ENCODE measurements around the gene PLD1.
"Not testable (repeated sequence)": the region's sequence is repeated elsewhere in the genome, so short reads cannot be mapped to it uniquely, and the experiment has no call there.

PLD1 gene

GRCh38 chr3:171584100-171584499, 226.2 kb downstream of the PLD1 start:
- in situ Hi-C loops (cut with HindIII; ENCODE audit: low sequenced_read_pairs): no loop called here

DNA sequence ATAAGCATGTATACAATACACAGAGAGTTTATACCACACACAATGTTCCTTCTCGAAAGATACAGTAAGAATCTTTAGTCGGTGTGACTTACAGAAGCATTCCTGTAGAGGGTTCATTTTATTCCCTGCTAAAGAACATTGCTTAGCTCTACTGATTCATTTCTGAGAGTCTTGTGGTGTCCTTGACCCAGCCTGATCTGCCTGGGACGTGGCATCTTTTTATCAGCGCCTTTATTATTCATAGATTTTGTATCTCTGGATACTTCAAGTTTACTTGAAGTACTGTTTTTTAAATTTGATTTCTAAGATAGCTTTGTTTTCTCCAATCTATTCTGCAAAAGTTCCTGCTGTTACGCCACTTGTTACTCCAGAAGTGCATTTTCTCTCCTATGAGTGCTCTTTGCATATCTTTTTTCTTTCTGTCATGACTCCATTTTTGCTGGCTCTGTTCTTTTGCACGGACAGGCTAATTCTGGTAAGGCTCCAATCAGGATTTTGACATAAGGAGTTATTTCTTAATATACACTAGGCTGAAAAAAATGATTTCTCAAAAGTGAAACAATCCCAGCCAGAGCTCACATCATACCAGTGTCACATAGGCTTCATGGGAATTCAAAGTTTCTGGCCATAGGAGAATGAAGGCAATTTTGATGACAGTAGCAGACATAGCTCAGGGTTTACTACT, 235.6 kb downstream of the PLD1 start:
- in situ Hi-C loops (cut with HindIII; ENCODE audit: low sequenced_read_pairs): no loop called here

GRCh38 chr3:171569571-171570132, 240.6 kb downstream of the PLD1 start:
- in situ Hi-C loops (cut with HindIII; ENCODE audit: low sequenced_read_pairs): no loop called here

GRCh38 chr3:171568766-171569165, 241.5 kb downstream of the PLD1 start:
- in situ Hi-C loops (cut with HindIII; ENCODE audit: low sequenced_read_pairs): no loop called here

- in situ Hi-C loops (cut with HindIII; ENCODE audit: low sequenced_read_pairs): no loop called here
Measured at GRCh38 chr3:171566803-171567422, 243.4 kb downstream of the PLD1 start.

- in situ Hi-C loops (cut with HindIII; ENCODE audit: low sequenced_read_pairs): no loop called here
Measured at GRCh38 chr3:171565481-171566058, 244.7 kb downstream of the PLD1 start.

- in situ Hi-C loops (cut with HindIII; ENCODE audit: low sequenced_read_pairs): no loop called here
Measured at GRCh38 chr3:171564748-171565480, 245.4 kb downstream of the PLD1 start.

DNA sequence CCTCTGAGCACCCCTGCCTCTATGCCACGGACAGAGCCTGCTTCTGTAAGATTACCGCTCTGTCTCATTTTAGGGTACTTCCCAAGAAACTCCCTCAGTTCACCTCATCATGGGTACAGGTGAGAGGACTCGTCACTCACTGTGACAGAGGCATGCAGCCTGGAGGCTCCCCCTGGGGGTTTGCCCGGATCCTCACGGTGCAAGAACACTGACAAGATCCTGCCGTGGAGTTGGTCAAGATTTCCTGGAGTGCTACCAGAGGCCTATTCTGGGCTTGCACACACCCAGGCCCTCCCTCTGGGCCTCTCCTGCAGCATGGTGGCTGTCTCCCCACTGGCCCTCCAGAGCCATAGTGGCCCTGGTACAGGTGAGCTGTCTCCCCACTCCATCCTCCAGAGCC, 247.0 kb downstream of the PLD1 start:
- in situ Hi-C loops (cut with HindIII; ENCODE audit: low sequenced_read_pairs): no loop called here

DNA sequence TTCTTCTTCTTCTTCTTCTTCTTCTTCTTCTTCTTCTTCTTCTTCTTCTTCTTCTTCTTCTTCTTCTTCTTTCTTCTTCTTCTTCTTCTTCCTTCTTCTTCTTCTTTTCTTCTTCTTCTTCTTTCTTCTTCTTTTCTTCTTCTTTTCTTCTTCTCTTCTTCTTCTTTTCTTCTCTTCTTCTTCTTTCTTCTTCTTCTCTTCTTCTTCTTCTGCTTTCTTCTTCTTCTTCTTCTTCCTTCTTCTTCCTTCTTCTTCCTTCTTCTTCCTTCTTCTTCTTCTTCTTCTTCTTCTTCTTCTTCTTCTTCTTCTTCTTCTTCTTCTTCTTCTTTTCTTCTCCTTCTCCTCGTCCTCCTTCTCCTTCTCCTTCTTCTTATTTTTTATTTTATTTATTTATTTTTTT, 247.8 kb downstream of the PLD1 start:
- in situ Hi-C loops (cut with HindIII; ENCODE audit: low sequenced_read_pairs): not testable (repeated sequence)

DNA sequence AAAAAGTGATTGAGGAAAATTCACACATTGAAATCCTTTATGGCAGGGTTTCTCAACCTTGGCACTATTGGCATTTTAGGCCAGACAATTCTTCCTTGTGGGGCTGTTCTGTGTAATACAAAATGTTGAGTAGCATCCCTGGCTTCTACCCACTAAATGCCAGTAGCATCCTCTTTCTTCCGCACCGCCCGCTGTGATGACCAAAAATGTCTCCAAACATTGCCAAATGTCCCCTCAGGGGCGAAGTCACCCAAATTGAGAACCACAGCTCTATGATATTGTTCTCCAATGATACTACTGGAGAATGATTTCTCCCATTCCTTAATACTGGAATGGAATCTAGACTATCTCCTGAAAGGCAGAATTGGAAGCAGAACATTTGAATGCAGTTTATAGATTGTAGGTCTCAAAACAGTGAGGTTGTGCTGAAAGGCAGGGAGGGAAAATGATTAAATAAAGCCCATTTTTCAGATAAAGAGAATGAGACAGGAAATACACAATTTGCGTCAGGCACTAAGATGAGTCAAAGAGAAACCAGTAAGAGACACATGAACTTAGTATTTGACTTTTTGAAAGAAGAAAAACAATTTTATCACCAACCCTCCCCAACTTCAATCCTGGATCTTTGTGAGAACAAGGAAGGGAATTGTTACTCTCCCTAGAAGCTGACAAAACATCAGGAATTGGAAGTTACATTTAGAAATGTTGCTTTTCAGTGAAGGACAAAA, 248.5 kb downstream of the PLD1 start:
- in situ Hi-C loops (cut with HindIII; ENCODE audit: low sequenced_read_pairs): no loop called here

GRCh38 chr3:171559586-171559985, 250.7 kb downstream of the PLD1 start:
- in situ Hi-C loops (cut with HindIII; ENCODE audit: low sequenced_read_pairs): loop anchor here (5.0 to 10.0 kb wide), 2 partner anchors 37 to 375 kb away; no protein-coding TSS in a partner anchor

- in situ Hi-C loops (cut with HindIII; ENCODE audit: low sequenced_read_pairs): loop anchor here (5.0 to 10.0 kb wide), 2 partner anchors 36 to 373 kb away; no protein-coding TSS in a partner anchor
Measured at GRCh38 chr3:171558188-171558696, 252.0 kb downstream of the PLD1 start.

GRCh38 chr3:171557173-171557572, 253.1 kb downstream of the PLD1 start:
- in situ Hi-C loops (cut with HindIII; ENCODE audit: low sequenced_read_pairs): loop anchor here (5.0 to 10.0 kb wide), 2 partner anchors 35 to 372 kb away; no protein-coding TSS in a partner anchor

GRCh38 chr3:171556574-171557145, 253.6 kb downstream of the PLD1 start:
- in situ Hi-C loops (cut with HindIII; ENCODE audit: low sequenced_read_pairs): loop anchor here (5.0 to 10.0 kb wide), 2 partner anchors 34 to 372 kb away; no protein-coding TSS in a partner anchor

GRCh38 chr3:171556148-171556547, 254.1 kb downstream of the PLD1 start:
- in situ Hi-C loops (cut with HindIII; ENCODE audit: low sequenced_read_pairs): loop anchor here (5.0 to 10.0 kb wide), 2 partner anchors 34 to 371 kb away; no protein-coding TSS in a partner anchor

DNA sequence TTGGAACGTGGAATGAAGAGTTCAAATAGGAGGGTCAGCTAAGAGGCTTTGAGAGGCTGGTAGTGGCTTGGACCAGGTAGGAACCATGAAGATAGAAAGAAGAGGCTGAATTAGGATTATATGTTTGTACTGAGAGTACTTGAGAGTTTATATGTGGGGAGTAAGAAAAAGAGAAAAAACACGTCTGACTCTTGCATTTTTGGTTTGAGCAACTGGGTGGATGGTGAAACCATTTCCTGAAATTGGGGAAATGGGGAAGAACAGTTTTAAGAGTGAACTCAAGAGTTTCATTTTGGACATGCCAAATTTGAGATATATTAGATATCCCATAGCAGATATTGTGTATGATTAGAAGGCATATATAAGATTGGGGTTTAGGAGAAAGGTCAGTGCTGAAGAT, 257.2 kb downstream of the PLD1 start:
- in situ Hi-C loops (cut with HindIII; ENCODE audit: low sequenced_read_pairs): loop anchor here (10.0 kb wide), 1 partner anchor 368 kb away; no protein-coding TSS in a partner anchor

GRCh38 chr3:171552531-171552930, 257.8 kb downstream of the PLD1 start:
- in situ Hi-C loops (cut with HindIII; ENCODE audit: low sequenced_read_pairs): loop anchor here (10.0 kb wide), 1 partner anchor 368 kb away; no protein-coding TSS in a partner anchor

- in situ Hi-C loops (cut with HindIII; ENCODE audit: low sequenced_read_pairs): loop anchor here (10.0 kb wide), 1 partner anchor 366 kb away; no protein-coding TSS in a partner anchor
Measured at GRCh38 chr3:171551296-171551695, 259.0 kb downstream of the PLD1 start.

Data from endothelial cell of hepatic sinusoid (primary cell).